HPDE6-E6E7 (cell line): ENCODE results near the gene TPRKB.
"Not testable (repeated sequence)": the region's sequence is repeated elsewhere in the genome, so short reads cannot be mapped to it uniquely, and the experiment has no call there.

Source experiments
- DNase-seq: peaks from one replicate; pipeline ENCODE4 v3.0.0; 2011; ENCODE audit warnings: missing footprints; ENCODE audit errors: extremely low spot score

The TPRKB gene

GRCh38 chr2:73736855-73737779, at the start of gene TPRKB:
Gene TPRKB (minus strand): TSS chr2:73737345. CDS start chr2:73734569, 2,776 bp downstream.
- peak; percentile 97 for DNase-seq

DNA sequence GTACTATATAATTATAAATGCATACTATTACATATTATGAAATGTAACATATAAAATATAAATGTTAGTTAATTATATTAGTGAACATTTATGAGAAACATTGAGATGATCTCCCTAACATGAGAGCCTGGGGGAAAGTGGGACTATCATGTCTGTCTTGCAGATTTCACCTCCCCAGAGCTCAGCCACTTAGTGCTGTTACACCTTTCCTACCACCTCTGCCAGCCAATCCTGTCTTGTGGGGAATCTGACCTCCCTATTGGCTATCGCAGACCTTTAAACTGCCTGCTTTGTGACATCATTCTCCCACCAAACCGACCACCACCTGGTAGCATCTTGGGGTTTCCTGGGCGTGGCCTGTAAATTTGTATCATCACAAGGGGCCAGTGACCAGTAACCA, 46.7 kb upstream of the TPRKB start, which contains the start of gene C2orf78:
TSS of gene C2orf78 (plus strand) at position 301 of the 400 bp plus-strand sequence. CDS start 127 bp downstream, outside the sequence.
- DNase-seq = not testable (repeated sequence)

DNA sequence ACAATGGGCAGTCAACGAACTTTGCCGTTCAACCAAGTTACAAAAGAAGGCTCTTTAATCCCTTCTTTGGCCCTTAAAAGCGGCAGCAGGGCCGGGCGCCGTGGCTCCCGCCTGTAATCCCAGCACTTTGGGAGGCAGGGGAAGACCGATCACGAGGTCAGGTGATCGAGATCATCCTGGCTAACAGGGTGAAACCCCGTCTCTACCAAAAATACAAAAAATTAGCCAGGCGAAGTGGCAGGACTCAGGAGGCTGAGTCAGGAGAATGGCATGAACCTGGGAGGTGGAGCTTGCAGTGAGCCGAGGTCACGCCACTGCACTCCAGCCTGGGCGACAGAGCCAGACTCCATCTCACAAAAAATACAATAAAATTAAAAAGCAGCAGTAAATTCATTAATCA, 46.3 kb upstream of the TPRKB start:
- not testable (repeated sequence) for DNase-seq

DNA sequence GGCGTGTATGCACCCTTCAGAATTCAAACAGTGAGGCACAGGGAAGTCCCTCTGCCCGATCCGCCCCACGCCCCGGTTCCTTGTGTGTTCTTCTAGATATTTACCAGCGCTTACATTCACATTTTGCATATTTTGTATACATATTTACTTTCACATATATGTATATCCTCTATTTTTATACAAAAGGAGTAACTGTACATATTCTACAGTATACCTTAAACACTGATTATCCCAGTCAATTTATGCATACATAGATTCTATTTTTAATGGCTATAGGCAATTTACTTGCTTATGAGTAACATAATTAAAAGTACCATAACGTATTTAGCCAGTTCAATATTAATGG, 43.1 kb upstream of the TPRKB start:
- DNase-seq = no peak

GRCh38 chr2:73779467-73780236, 42.5 kb upstream of the TPRKB start, which contains the start of gene DUSP11:
Gene DUSP11 (minus strand): TSS chr2:73780103. CDS start chr2:73779974, 129 bp downstream.
- DNase-seq = peak; percentile 88

DNA sequence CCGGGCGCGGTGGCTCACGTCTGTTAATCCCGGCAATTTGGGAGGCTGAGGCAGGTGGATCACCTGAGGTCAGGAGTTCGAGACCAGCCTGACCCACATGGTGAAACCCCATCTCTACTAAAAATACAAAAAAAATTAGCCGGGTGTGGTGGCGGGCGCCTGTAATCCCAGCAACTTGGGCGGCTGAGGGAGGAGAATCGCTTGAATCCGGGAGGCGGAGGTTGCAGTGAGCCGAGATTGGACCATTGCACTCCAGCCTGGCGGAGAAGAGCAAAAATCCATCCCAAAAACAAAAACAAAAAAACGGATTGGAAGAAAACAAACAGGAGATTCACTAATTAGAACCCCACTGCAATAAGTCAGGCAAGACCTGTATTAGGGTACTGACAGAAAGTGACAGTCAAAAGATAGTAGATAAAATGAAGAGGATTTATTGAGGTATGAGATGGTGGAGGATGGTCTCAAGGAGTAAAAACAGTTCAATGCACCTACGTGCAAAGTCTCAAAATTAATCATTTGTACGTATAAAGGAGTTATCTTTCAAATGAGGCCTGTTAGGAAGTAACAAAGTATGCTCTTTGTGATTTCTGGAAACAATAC, 41.8 kb upstream of the TPRKB start:
- not testable (repeated sequence) for DNase-seq

DNA sequence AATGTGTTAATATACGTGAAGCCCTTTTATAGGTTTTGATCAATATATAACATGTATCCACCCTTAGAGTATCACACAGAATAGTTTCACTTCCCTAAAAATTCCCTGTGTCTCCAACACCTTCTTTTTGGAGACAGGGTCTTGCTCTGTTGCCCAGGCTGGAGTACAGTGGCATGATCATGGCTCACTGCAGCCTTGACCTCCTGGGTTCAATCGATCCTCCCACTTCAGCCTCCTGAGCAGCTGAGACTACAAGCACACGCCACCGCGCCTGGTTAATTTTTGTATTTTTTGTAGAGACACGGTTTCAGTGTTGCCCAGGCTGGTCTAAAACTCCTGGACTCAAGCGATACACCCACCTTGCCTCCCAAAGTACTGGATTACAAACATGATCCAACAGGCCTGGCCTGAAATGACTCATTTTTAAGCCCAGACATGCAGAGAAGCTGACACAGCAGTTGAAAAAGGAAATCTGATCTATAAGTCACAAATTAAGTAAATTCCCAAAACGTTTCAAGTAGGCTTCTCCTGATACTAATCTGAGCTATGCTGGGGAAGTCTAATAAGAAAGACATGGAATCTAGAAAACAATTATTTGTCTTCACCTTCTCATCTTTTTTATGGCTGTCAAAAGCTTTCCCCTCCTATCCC, 39.8 kb upstream of the TPRKB start:
- peak; percentile 49 for DNase-seq

DNA sequence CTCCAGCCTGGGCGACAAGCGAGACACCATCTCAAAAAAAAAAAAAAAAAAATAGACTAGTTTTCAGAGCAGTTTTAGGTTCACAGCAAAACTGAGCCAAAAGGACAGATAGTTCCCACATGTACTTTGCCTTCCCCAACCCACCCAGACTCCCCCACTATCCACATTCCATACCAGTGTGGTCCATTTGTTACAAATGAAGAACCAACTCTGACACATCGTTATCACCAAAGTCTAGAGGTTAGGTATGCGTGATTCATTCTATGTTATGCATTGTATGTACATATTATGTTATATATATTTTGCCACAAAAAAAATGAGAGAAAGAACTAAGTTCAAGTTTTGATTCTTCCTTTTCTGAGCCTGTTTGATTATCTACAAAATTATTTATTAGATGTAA, 39.2 kb upstream of the TPRKB start:
- peak; percentile 39 for DNase-seq

- DNase-seq = no peak
These were observed 35.7 kb upstream of the TPRKB start for GRCh38 chr2:73772819-73773218.

DNA sequence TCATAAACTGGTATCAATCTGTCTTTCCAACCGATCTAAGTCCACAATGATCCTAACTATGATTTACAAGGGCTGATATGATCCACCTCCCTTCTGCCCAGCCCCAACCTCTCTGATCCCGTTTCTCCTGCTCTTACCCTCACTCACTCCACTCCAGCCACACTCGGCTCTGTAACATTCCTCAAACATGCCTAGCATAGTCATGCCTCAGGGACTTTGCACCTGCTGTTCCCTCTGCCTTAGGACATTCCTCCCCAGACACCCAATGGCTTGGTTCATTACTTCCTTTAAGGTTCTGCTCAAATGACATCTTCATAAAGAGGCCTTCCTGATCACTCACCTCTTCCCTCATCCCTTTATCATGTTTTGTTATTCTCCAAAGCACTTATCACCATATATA, 33.6 kb upstream of the TPRKB start:
- no peak for DNase-seq

DNA sequence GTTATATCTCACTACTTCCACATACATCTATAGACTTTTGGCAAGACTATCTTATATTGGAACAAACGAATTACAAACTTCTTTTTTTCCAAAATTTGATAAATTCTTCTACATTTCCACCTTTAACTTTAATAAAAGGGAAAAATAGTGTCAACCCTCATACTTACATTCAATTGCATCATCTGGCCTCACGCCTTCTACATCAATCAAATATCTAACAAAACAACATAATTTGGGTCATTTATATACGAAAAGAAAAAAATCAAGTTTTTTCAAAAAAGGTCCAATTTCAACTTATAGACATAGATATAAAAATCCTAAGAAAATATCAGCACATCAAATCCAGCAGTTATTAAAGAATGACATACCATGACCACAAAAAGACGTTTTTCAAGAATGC, 29.8 kb upstream of the TPRKB start:
- DNase-seq = no peak

DNA sequence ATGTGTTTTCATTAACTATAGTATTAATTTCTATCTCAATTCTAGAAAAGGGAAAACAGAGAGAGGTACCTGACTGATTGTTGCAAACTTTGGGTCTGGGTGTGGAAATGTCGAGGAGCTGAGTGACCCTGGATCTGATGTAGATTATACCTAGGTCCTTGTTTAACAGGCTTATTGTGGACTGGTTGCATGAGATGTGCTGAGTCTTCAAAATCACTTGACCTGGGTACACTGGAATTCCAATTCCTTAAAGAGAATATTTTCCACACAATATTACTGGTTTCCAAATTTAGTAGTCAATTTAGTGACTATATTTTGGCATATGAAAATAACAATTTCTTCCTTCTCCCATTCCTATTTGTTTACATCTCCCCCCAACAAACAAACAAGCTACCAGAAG, 29.2 kb upstream of the TPRKB start:
- no peak for DNase-seq

DNA sequence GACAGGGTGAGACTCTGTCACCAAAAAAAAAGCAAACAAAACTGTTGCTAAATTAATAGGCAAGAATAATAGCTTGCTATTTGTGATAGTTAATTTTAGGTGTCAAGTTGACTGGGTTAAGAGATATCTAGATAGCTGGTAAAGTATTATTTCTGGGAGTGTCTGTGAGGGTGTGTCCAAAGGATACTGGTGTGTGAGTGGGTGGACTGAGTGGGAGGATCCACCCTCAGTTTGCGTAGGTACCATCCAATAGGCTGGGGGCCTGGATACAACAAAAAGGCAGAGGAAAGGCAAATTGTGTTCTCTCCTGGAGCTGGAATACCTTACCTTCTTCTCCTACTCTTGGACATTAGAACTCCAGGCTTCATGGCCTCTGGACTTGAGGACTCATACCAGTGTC, 27.8 kb upstream of the TPRKB start:
- no peak for DNase-seq

DNA sequence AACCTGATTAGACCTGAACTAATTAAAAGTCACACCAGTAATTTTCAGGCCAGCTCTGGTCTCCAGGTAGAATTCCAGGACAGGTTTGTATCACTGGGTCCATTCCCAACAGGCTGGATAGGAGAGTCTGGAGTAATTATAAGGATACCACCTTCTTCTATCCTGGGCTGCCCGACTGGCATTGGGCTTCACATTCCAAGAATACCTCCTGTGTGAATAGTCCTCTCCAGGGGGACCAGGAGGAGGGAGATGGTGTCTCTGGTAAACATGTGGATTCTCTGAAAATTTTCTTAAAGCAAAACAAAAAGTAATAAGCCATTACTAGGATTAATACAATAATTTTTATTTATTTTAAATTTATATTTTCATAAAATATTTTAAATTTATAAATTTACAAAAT, 25.4 kb upstream of the TPRKB start:
- DNase-seq = no peak

- no peak for DNase-seq
These were observed 22.8 kb upstream of the TPRKB start for GRCh38 chr2:73759904-73760303.

- DNase-seq = no peak
These were observed 22.2 kb upstream of the TPRKB start for GRCh38 chr2:73759285-73759764.

DNA sequence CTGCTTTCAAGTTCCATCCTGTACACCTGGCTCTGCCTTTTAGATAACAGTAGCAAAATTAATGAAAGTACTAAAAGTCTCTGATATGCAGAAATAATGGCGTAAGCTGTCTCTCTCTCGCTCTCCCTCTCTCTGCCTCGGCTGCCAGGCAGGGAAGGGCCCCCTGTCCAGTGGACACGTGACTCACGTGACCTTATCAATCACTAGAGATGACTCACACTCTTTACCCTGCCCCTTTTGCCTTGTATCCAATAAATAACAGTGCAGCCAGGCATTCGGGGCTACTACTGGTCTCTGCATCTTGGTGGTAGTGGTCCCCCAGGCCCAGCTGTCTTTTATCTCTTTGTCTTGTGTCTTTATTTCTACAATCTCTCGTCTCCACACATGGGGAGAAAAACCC, 17.2 kb upstream of the TPRKB start:
- not testable (repeated sequence) for DNase-seq

GRCh38 chr2:73749314-73749713, 12.2 kb upstream of the TPRKB start:
- no peak for DNase-seq

- DNase-seq = no peak
These were observed 9.7 kb upstream of the TPRKB start for GRCh38 chr2:73746877-73747208.

DNA sequence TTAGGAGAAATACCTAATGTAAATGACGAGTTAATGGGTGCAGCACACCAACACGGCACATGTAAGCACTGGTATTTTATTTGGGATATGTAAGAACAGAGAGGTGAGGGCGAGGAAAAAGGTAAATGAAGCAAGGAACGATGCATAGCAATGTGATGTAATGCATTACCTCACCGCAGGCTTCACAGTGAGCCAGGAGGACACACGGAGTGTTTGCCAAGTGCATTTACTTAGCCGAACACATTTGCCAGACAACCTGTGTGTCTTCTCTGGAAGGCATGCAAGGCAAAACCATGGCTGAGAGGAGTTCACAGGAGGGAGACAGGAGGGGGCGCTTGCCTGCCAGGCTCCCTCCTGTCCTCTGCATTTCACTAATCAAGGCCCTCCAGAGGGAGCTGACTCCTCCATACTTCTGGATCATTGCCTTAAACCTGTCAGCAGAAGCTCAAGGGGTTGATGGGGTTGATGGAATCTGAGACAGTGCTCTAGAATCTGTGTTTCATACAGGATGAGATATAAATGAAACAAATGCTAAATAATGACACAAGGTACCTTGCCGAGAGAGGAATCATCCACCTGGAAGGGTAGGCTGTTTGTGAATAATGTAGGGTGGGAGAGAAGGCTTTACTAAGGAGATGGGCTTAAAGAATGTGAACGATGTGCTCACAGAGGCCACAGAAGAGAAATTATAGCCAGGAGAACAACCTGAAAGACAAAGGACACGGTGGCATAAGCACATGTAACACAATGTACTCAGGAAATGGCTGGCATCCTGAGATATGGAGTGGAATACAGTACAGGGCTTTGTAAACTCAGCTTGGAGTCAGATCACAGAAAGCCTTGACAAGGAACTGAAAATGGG, 9.1 kb upstream of the TPRKB start:
- DNase-seq = no peak

- no peak for DNase-seq
These were observed 3.6 kb upstream of the TPRKB start for GRCh38 chr2:73740767-73741166.
